Measurements from ENCODE around the gene YWHAH.

YWHAH gene

DNA sequence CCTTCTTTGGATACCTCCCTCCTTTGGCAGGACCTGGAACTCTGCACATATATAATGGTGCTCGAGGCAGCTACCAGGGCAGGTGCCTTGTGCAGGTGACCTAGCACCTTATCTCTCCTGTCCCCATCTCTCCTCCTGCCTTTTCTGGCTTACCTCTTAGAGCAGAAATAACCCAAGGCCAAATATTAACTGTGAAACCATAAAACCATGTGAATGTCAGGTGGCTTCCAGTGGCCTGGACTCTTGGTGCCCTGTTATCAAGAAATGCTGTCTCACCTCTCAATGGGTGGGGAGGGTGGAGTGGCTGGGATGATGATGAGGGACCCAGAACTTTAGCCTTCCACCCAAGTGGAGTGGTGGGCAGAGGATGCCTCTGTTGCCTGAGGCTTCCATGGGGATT, 42.9 kb downstream of the YWHAH start:
- no peaks in the 10 kb centered on the region for H3K9me3 ChIP-seq (ENCODE audit: insufficient read depth, low read length)
- no peak overlapping the region for H3K27ac ChIP-seq (ENCODE audit: low read length)
- H3K79me2 ChIP-seq (ENCODE audit: low read length) = no peaks in the 10 kb centered on the region
- TF ChIP-seq, protein P1, sequence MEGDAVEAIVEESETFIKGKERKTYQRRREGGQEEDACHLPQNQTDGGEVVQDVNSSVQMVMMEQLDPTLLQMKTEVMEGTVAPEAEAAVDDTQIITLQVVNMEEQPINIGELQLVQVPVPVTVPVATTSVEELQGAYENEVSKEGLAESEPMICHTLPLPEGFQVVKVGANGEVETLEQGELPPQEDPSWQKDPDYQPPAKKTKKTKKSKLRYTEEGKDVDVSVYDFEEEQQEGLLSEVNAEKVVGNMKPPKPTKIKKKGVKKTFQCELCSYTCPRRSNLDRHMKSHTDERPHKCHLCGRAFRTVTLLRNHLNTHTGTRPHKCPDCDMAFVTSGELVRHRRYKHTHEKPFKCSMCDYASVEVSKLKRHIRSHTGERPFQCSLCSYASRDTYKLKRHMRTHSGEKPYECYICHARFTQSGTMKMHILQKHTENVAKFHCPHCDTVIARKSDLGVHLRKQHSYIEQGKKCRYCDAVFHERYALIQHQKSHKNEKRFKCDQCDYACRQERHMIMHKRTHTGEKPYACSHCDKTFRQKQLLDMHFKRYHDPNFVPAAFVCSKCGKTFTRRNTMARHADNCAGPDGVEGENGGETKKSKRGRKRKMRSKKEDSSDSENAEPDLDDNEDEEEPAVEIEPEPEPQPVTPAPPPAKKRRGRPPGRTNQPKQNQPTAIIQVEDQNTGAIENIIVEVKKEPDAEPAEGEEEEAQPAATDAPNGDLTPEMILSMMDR (IDR thresholded peaks at IDR 0.05; ENCODE audit: low read depth, low read length) = no peak
- H3K4me2 ChIP-seq (ENCODE audit: low read length) = no peak overlapping the region
- H4K20me1 ChIP-seq (ENCODE audit: insufficient read depth, low read length) = no peaks in the 10 kb centered on the region
- no peaks in the 10 kb centered on the region for H3K36me3 ChIP-seq (replicated peaks; ENCODE audit: low read depth, low read length)
- H2AFZ ChIP-seq (ENCODE audit: low read depth, low read length) = no peak overlapping the region
- H3K4me3 ChIP-seq (ENCODE audit: low read length) = no peak overlapping the region
- no peaks in the 10 kb centered on the region for H3K4me1 ChIP-seq (ENCODE audit: low read length)
- H3K27me3 ChIP-seq (ENCODE audit: low read depth, low read length) = peaks cover 19% of the 10 kb centered on the region
- H3K9ac ChIP-seq (ENCODE audit: low read length) = no peak overlapping the region

GRCh38 chr22:31991102-31991839, 46.9 kb downstream of the YWHAH start:
- no peaks in the 10 kb centered on the region for H4K20me1 ChIP-seq (ENCODE audit: insufficient read depth, low read length)
- no peak overlapping the region for H2AFZ ChIP-seq (ENCODE audit: low read depth, low read length)
- H3K27me3 ChIP-seq (ENCODE audit: low read depth, low read length) = peaks cover 20% of the 10 kb centered on the region
- H3K9me3 ChIP-seq (ENCODE audit: insufficient read depth, low read length) = no peaks in the 10 kb centered on the region
- H3K79me2 ChIP-seq (ENCODE audit: low read length) = no peaks in the 10 kb centered on the region
- no peak overlapping the region for H3K4me3 ChIP-seq (ENCODE audit: low read length)
- no peaks in the 10 kb centered on the region for H3K4me1 ChIP-seq (ENCODE audit: low read length)
- TF ChIP-seq EZH2phosphoT487 (IDR thresholded peaks at IDR 0.05; ENCODE audit: low read depth) = no peak
- TF ChIP-seq, protein P1 (IDR thresholded peaks at IDR 0.05; ENCODE audit: low read depth, low read length) = no peak
- H3K27ac ChIP-seq (ENCODE audit: low read length) = no peak overlapping the region
- no peaks in the 10 kb centered on the region for H3K36me3 ChIP-seq (replicated peaks; ENCODE audit: low read depth, low read length)
- H3K9ac ChIP-seq (ENCODE audit: low read length) = no peak overlapping the region
- H3K4me2 ChIP-seq (ENCODE audit: low read length) = no peak overlapping the region

GRCh38 chr22:31995046-31995445, 50.7 kb downstream of the YWHAH start:
- no peak overlapping the region for H2AFZ ChIP-seq (ENCODE audit: low read depth, low read length)
- no peaks in the 10 kb centered on the region for H3K9me3 ChIP-seq (ENCODE audit: insufficient read depth, low read length)
- no peak overlapping the region for H3K4me3 ChIP-seq (ENCODE audit: low read length)
- H4K20me1 ChIP-seq (ENCODE audit: insufficient read depth, low read length) = no peaks in the 10 kb centered on the region
- H3K27ac ChIP-seq (ENCODE audit: low read length) = no peak overlapping the region
- TF ChIP-seq, protein P1 (IDR thresholded peaks at IDR 0.05; ENCODE audit: low read depth, low read length) = peak; percentile 29; the same call in 1 of the 2 replicates
- TF ChIP-seq EZH2phosphoT487 (IDR thresholded peaks at IDR 0.05; ENCODE audit: low read depth) = no peak
- H3K27me3 ChIP-seq (ENCODE audit: low read depth, low read length) = peaks cover 26% of the 10 kb centered on the region
- no peak overlapping the region for H3K4me2 ChIP-seq (ENCODE audit: low read length)
- no peaks in the 10 kb centered on the region for H3K79me2 ChIP-seq (ENCODE audit: low read length)
- H3K36me3 ChIP-seq (replicated peaks; ENCODE audit: low read depth, low read length) = no peaks in the 10 kb centered on the region
- no peak overlapping the region for H3K9ac ChIP-seq (ENCODE audit: low read length)
- no peaks in the 10 kb centered on the region for H3K4me1 ChIP-seq (ENCODE audit: low read length)

- H4K20me1 ChIP-seq (ENCODE audit: insufficient read depth, low read length) = no peaks in the 10 kb centered on the region
- no peak overlapping the region for H3K27ac ChIP-seq (ENCODE audit: low read length)
- no peaks in the 10 kb centered on the region for H3K79me2 ChIP-seq (ENCODE audit: low read length)
- no peak overlapping the region for H3K4me3 ChIP-seq (ENCODE audit: low read length)
- no peak for TF ChIP-seq EZH2phosphoT487 (IDR thresholded peaks at IDR 0.05; ENCODE audit: low read depth)
- TF ChIP-seq, protein P1 (IDR thresholded peaks at IDR 0.05; ENCODE audit: low read depth, low read length) = no peak
- H3K9ac ChIP-seq (ENCODE audit: low read length) = no peak overlapping the region
- no peak overlapping the region for H3K4me2 ChIP-seq (ENCODE audit: low read length)
- H3K9me3 ChIP-seq (ENCODE audit: insufficient read depth, low read length) = no peaks in the 10 kb centered on the region
- H2AFZ ChIP-seq (ENCODE audit: low read depth, low read length) = no peak overlapping the region
- H3K4me1 ChIP-seq (ENCODE audit: low read length) = no peaks in the 10 kb centered on the region
- H3K36me3 ChIP-seq (replicated peaks; ENCODE audit: low read depth, low read length) = no peaks in the 10 kb centered on the region
- peaks cover 19% of the 10 kb centered on the region for H3K27me3 ChIP-seq (ENCODE audit: low read depth, low read length)
Observed at GRCh38 chr22:31995807-31996206, 51.5 kb downstream of the YWHAH start.
